Measurements from ENCODE around the gene ARSG. TPM values are rescaled to one million over a fixed set of nuclear protein-coding genes. Genes with fewer than 3 reads are reported as not detected.

ARSG gene
- total and polyA plus RNA-seq, 2 of the 4 experiments (the other 2 are of a cell fraction), result 2.9 to 3.0 TPM

DNA sequence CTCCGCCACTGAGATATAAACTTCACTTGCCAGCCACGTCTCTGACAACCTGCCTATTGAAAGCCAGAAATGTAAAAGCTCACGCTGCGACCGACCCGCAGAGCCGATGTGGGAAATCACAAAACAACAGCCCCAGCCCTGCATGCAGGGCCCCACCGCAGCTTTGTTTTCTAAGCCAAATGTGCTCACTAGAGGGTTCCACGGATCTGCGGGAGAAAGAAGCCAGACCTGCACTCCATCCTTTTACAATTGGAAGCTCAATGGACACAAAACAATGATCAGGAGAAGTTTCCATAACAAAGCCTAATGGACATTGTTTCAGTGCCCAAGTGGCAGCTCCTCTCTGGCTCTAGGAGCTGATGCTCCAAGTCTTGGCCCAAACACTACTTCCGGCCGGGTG, 132.9 kb downstream of the ARSG start:
- 81% methylated on average over 4 of the region's 12 CpGs; no CpG with 5 or more reads in 1 of the 2 experiments for WGBS, 2 experiments (ENCODE audit: extremely low coverage in 2 of 2, insufficient read length in 1 of 2)
- dilution Hi-C loops (cut with HindIII; ENCODE audit: low sequenced_read_pairs, unreplicated experiment) (no loop called here), in situ Hi-C loops (cut with MboI; ENCODE audit: low sequenced_read_pairs) (no loop called here), intact Hi-C loops (cut with micrococcal nuclease) (no loop called here)
- Histone ChIP-seq H2AFZ (replicated peaks; ENCODE audit: low read length, poor library complexity) (no peak overlapping the region), H2BK20ac (ENCODE audit: low read depth, low read length) (no peak overlapping the region), H4K8ac (ENCODE audit: low read depth in 2 of 2, low read length in 2 of 2) (no peak overlapping the region), H2BK5ac (ENCODE audit: low read depth, low read length, poor library complexity, severe bottlenecking) (no peak overlapping the region), H3K9me3 (ENCODE audit: control insufficient read depth, insufficient read depth, low read length) (peaks cover 2% of the 10 kb centered on the region; the same call in 1 of the 2 replicates), H3K27me3 (ENCODE audit: control insufficient read depth, insufficient read depth, low read length) (no peaks in the 10 kb centered on the region), H3K4me1 (ENCODE audit: control insufficient read depth, insufficient read depth, low read length) (no peaks in the 10 kb centered on the region), H4K5ac (ENCODE audit: low read depth, low read length) (no peak overlapping the region), H3K27ac (ENCODE audit: insufficient read depth, low read length) (no peak overlapping the region), H2AK9ac (replicated peaks; ENCODE audit: low read depth, low read length, poor library complexity) (no peak overlapping the region), H3K4me2 (ENCODE audit: low read depth, low read length) (no peak overlapping the region), H3K36me3 (ENCODE audit: control insufficient read depth, insufficient read depth, low read length) (peaks cover 69% of the 10 kb centered on the region), H3K14ac (replicated peaks; ENCODE audit: low read depth, low read length) (no peak overlapping the region), H3K4ac (ENCODE audit: low read depth, low read length) (no peak overlapping the region), H2BK15ac (ENCODE audit: low read depth, low read length) (no peak overlapping the region), H3K4me3 (ENCODE audit: insufficient read depth, low read depth, low read length) (no peak overlapping the region), H2AK5ac (ENCODE audit: low read depth, low read length) (no peak overlapping the region), H2BK120ac (ENCODE audit: low read depth, low read length) (no peak overlapping the region), H3K23ac (ENCODE audit: low read depth, low read length) (no peak overlapping the region), H4K91ac (ENCODE audit: insufficient read depth, low read depth, low read length) (no peak overlapping the region), H4K20me1 (ENCODE audit: insufficient read depth, low read length) (no peaks in the 10 kb centered on the region), H3K9ac (ENCODE audit: low read depth, low read length) (no peak overlapping the region), H3K56ac (ENCODE audit: extremely low read depth, insufficient read depth, low read length) (no peak overlapping the region), H3K79me1 (ENCODE audit: low read depth in 1 of 2, low read length in 2 of 2) (no peaks in the 10 kb centered on the region), H3K9me1 (ENCODE audit: insufficient read depth, low read length) (no peaks in the 10 kb centered on the region; the same call in 1 of the 2 replicates), H3K18ac (ENCODE audit: low read depth, low read length) (no peak overlapping the region)
- no peak for TF ChIP-seq MAZ (IDR thresholded peaks at IDR 0.05; ENCODE audit: borderline replicate concordance, low read depth, low read length)
- TF ChIP-seq, protein P1, sequence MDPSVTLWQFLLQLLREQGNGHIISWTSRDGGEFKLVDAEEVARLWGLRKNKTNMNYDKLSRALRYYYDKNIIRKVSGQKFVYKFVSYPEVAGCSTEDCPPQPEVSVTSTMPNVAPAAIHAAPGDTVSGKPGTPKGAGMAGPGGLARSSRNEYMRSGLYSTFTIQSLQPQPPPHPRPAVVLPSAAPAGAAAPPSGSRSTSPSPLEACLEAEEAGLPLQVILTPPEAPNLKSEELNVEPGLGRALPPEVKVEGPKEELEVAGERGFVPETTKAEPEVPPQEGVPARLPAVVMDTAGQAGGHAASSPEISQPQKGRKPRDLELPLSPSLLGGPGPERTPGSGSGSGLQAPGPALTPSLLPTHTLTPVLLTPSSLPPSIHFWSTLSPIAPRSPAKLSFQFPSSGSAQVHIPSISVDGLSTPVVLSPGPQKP (IDR thresholded peaks at IDR 0.05; ENCODE audit: borderline replicate concordance, low read depth, low read length), result no peak
- no peak for TF ChIP-seq CEBPB (IDR thresholded peaks at IDR 0.05; ENCODE audit: low read depth, low read length)
- no peak for TF ChIP-seq MAFK (IDR thresholded peaks at IDR 0.05; ENCODE audit: low read depth, low read length)
- no peak for TF ChIP-seq RFX5 (IDR thresholded peaks at IDR 0.05; ENCODE audit: low read depth, low read length)
- TF ChIP-seq SMC3 (IDR thresholded peaks at IDR 0.05; ENCODE audit: low read depth, low read length), result no peak
- TF ChIP-seq POLR2A (IDR thresholded peaks at IDR 0.05; ENCODE audit: low read depth, low read length), result no peak
- TF ChIP-seq CHD1 (IDR thresholded peaks at IDR 0.05; ENCODE audit: low read depth, low read length), result no peak
- TF ChIP-seq, protein P2, sequence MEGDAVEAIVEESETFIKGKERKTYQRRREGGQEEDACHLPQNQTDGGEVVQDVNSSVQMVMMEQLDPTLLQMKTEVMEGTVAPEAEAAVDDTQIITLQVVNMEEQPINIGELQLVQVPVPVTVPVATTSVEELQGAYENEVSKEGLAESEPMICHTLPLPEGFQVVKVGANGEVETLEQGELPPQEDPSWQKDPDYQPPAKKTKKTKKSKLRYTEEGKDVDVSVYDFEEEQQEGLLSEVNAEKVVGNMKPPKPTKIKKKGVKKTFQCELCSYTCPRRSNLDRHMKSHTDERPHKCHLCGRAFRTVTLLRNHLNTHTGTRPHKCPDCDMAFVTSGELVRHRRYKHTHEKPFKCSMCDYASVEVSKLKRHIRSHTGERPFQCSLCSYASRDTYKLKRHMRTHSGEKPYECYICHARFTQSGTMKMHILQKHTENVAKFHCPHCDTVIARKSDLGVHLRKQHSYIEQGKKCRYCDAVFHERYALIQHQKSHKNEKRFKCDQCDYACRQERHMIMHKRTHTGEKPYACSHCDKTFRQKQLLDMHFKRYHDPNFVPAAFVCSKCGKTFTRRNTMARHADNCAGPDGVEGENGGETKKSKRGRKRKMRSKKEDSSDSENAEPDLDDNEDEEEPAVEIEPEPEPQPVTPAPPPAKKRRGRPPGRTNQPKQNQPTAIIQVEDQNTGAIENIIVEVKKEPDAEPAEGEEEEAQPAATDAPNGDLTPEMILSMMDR (conservative IDR thresholded peaks at IDR 0.05; ENCODE audit: low read depth, low read length), result no peak
- TF ChIP-seq NFE2L2 (IDR thresholded peaks at IDR 0.05; ENCODE audit: low read depth, low read length), result no peak
- TF ChIP-seq FOS (IDR thresholded peaks at IDR 0.05; ENCODE audit: low read depth, low read length), result no peak
- no peak for TF ChIP-seq RAD21 (IDR thresholded peaks at IDR 0.05; ENCODE audit: low read length)
- TF ChIP-seq, protein P3, sequence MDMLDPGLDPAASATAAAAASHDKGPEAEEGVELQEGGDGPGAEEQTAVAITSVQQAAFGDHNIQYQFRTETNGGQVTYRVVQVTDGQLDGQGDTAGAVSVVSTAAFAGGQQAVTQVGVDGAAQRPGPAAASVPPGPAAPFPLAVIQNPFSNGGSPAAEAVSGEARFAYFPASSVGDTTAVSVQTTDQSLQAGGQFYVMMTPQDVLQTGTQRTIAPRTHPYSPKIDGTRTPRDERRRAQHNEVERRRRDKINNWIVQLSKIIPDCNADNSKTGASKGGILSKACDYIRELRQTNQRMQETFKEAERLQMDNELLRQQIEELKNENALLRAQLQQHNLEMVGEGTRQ (IDR thresholded peaks at IDR 0.05; ENCODE audit: low read depth, low read length), result no peak
- no peak for TF ChIP-seq BHLHE40 (IDR thresholded peaks at IDR 0.05; ENCODE audit: low read depth, low read length)
- TF ChIP-seq RCOR1 (IDR thresholded peaks at IDR 0.05; ENCODE audit: insufficient replicate concordance, low read length), result no peak
- no peak for TF ChIP-seq MXI1 (IDR thresholded peaks at IDR 0.05; ENCODE audit: borderline replicate concordance, low read depth, low read length)
- ChIA-PET CTCF (interaction anchor here (0.5 to 1.0 kb wide), 2 partner anchors 11 to 222 kb away, joined by 3 read pairs; no protein-coding TSS in a partner anchor), POLR2A (ENCODE audit: unreplicated experiment) (no interaction called here)
- no TSS peak for BruUV-seq (replicated peaks)
- DNase-seq (no peak), ATAC-seq (ENCODE audit: low read depth) (no peak)

Data from IMR-90 (cell line).